ENCODE results near the gene MMUT.

The MMUT gene

GRCh38 chr6:49462599-49462926, 490 bp downstream of the MMUT start:
- no peak for TF ChIP-seq TAF1 (IDR thresholded peaks at IDR 0.05; ENCODE audit: low read depth)
- no peak for TF ChIP-seq ZBTB7A (IDR thresholded peaks at IDR 0.05; ENCODE audit: low read depth)
- TF ChIP-seq NFIC (IDR thresholded peaks at IDR 0.05), result no peak
- no peak for TF ChIP-seq EP300 (IDR thresholded peaks at IDR 0.05; ENCODE audit: borderline replicate concordance)
- TF ChIP-seq TEAD4 (IDR thresholded peaks at IDR 0.05), result no peak
- TF ChIP-seq FOXM1 (IDR thresholded peaks at IDR 0.05; ENCODE audit: borderline replicate concordance, low read depth), result no peak
- no peak for TF ChIP-seq YY1 (IDR thresholded peaks at IDR 0.05; ENCODE audit: low read depth)
- no peak for TF ChIP-seq EGR1 (IDR thresholded peaks at IDR 0.05)
- TF ChIP-seq REST (IDR thresholded peaks at IDR 0.05; ENCODE audit: low read depth), result no peak
- TF ChIP-seq CREB1 (IDR thresholded peaks at IDR 0.05; ENCODE audit: low read depth), result no peak
- no peak for TF ChIP-seq RAD21 (IDR thresholded peaks at IDR 0.05; ENCODE audit: low read depth)
- TF ChIP-seq MAX (IDR thresholded peaks at IDR 0.05), result no peak
- TF ChIP-seq CEBPB (IDR thresholded peaks at IDR 0.05), result no peak
- no peak for TF ChIP-seq TCF12 (IDR thresholded peaks at IDR 0.05; ENCODE audit: low read depth)

GRCh38 chr6:49462071-49462470, 982 bp downstream of the MMUT start:
- TF ChIP-seq TAF1 (IDR thresholded peaks at IDR 0.05; ENCODE audit: low read depth), result no peak

GRCh38 chr6:49457771-49458170, 5.3 kb downstream of the MMUT start:
- TF ChIP-seq EGR1 (IDR thresholded peaks at IDR 0.05), result no peak
- TF ChIP-seq CREB1 (IDR thresholded peaks at IDR 0.05; ENCODE audit: low read depth), result no peak
- TF ChIP-seq CEBPB (IDR thresholded peaks at IDR 0.05), result no peak
- TF ChIP-seq REST (IDR thresholded peaks at IDR 0.05; ENCODE audit: low read depth), result no peak
- no peak for TF ChIP-seq NFIC (IDR thresholded peaks at IDR 0.05)
- TF ChIP-seq TAF1 (IDR thresholded peaks at IDR 0.05; ENCODE audit: low read depth), result no peak
- no peak for TF ChIP-seq USF1 (IDR thresholded peaks at IDR 0.05)
- TF ChIP-seq MAX (IDR thresholded peaks at IDR 0.05), result no peak
- TF ChIP-seq TEAD4 (IDR thresholded peaks at IDR 0.05), result no peak
- no peak for TF ChIP-seq EP300 (IDR thresholded peaks at IDR 0.05; ENCODE audit: borderline replicate concordance)
- TF ChIP-seq RAD21 (IDR thresholded peaks at IDR 0.05; ENCODE audit: low read depth), result no peak
- no peak for TF ChIP-seq FOXM1 (IDR thresholded peaks at IDR 0.05; ENCODE audit: borderline replicate concordance, low read depth)
- TF ChIP-seq TCF12 (IDR thresholded peaks at IDR 0.05; ENCODE audit: low read depth), result no peak

- no peak for TF ChIP-seq CREB1 (IDR thresholded peaks at IDR 0.05; ENCODE audit: low read depth)
- no peak for TF ChIP-seq REST (IDR thresholded peaks at IDR 0.05; ENCODE audit: low read depth)
- TF ChIP-seq ZBTB7A (IDR thresholded peaks at IDR 0.05; ENCODE audit: low read depth), result no peak
- no peak for TF ChIP-seq USF1 (IDR thresholded peaks at IDR 0.05)
- TF ChIP-seq TEAD4 (IDR thresholded peaks at IDR 0.05), result no peak
- no peak for TF ChIP-seq TAF1 (IDR thresholded peaks at IDR 0.05; ENCODE audit: low read depth)
- no peak for TF ChIP-seq TCF12 (IDR thresholded peaks at IDR 0.05; ENCODE audit: low read depth)
- no peak for TF ChIP-seq FOXM1 (IDR thresholded peaks at IDR 0.05; ENCODE audit: borderline replicate concordance, low read depth)
- TF ChIP-seq MAX (IDR thresholded peaks at IDR 0.05), result no peak
- TF ChIP-seq NFIC (IDR thresholded peaks at IDR 0.05), result no peak
- TF ChIP-seq YY1 (IDR thresholded peaks at IDR 0.05; ENCODE audit: low read depth), result no peak
Observed at GRCh38 chr6:49454787-49455709, 8.0 kb downstream of the MMUT start.

Measured in Ishikawa (cell line).